ENCODE measurements around the gene KIAA1217.

Gene KIAA1217

GRCh38 chr10:24193330-24193729, 15.6 kb upstream of the KIAA1217 start:
- Histone ChIP-seq H3K27me3 (ENCODE audit: insufficient read depth, low read length) (peaks cover 4% of the 10 kb centered on the region), H3K9me3 (ENCODE audit: low read length) (no peaks in the 10 kb centered on the region), H3K4me1 (ENCODE audit: insufficient read depth, low read length) (no peaks in the 10 kb centered on the region), H2AFZ (ENCODE audit: low read depth, low read length) (no peak overlapping the region), H3K4me3 (ENCODE audit: low read length) (no peak overlapping the region), H3K36me3 (ENCODE audit: insufficient read depth, low read length) (no peaks in the 10 kb centered on the region)

- no peak overlapping the region for H3K4me3 ChIP-seq (ENCODE audit: low read length)
- no peak overlapping the region for H2AFZ ChIP-seq (ENCODE audit: low read depth, low read length)
- peaks cover 4% of the 10 kb centered on the region for H3K27me3 ChIP-seq (ENCODE audit: insufficient read depth, low read length)
- no peaks in the 10 kb centered on the region for H3K9me3 ChIP-seq (ENCODE audit: low read length)
- no peaks in the 10 kb centered on the region for H3K4me1 ChIP-seq (ENCODE audit: insufficient read depth, low read length)
- H3K36me3 ChIP-seq (ENCODE audit: insufficient read depth, low read length), result no peaks in the 10 kb centered on the region
These were observed 11.7 kb upstream of the KIAA1217 start for GRCh38 chr10:24197263-24197662.

DNA sequence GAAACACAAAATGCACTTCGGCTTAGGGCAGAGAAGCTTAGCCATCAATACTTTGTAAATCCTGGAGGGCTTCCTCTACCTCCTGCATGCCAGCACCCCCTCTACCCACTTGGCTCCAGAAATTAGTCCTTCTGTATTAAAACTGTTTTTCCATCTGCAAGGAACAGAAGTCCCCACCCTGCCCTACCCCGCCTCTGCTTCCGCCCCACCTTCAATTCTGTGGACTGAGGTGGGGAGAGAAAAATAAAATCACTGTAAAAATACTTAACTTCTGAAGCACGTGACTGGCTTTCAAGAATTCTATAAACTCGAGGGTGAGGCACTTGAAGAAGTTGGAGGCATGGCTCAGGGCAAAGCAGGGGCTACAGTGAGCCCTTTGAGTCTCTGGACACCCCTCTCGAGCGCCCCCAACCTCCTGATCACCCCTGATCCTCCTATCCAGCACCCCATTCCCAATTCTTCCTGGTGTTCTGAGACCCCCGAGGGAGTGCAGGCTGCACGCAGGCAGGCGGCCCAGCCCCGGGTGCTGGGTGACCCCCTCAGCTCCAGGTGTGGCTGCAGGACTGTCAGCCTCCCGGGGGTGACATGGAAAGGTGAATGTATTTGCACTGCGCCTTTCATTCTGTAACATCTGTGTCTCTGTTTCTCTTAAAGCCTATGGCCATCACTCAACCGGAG, 7.3 kb upstream of the KIAA1217 start:
- H3K9me3 ChIP-seq (ENCODE audit: low read length), result no peaks in the 10 kb centered on the region
- H3K4me1 ChIP-seq (ENCODE audit: insufficient read depth, low read length), result peaks cover 1% of the 10 kb centered on the region
- H3K27me3 ChIP-seq (ENCODE audit: insufficient read depth, low read length), result peaks cover 4% of the 10 kb centered on the region
- H3K4me3 ChIP-seq (ENCODE audit: low read length), result no peak overlapping the region
- H2AFZ ChIP-seq (ENCODE audit: low read depth, low read length), result no peak overlapping the region
- no peaks in the 10 kb centered on the region for H3K36me3 ChIP-seq (ENCODE audit: insufficient read depth, low read length)

GRCh38 chr10:24202181-24202570, 6.8 kb upstream of the KIAA1217 start:
- Histone ChIP-seq H3K9me3 (ENCODE audit: low read length) (no peaks in the 10 kb centered on the region), H3K27me3 (ENCODE audit: insufficient read depth, low read length) (peaks cover 4% of the 10 kb centered on the region), H3K4me3 (ENCODE audit: low read length) (no peak overlapping the region), H3K36me3 (ENCODE audit: insufficient read depth, low read length) (no peaks in the 10 kb centered on the region), H3K4me1 (ENCODE audit: insufficient read depth, low read length) (peaks cover 1% of the 10 kb centered on the region), H2AFZ (ENCODE audit: low read depth, low read length) (no peak overlapping the region)

DNA sequence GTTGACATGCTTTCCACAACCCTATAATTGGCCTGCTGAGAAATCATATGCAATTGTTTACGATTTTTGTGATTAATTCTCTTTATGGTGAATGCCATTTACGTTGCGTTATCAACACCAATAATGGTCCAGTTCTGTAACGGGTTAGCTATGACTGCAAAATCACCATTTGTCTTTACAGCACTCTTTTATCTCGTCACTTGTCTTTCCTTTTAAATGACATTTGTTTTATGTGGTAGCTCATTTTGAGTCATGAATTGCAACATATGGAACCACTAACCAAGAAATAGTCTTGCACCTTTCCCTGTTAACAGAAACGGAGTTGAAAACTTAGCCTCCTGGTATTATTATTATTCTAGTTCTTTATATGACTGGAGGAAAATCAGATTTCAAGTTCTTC, 3.1 kb upstream of the KIAA1217 start:
- Histone ChIP-seq H2AFZ (ENCODE audit: low read depth, low read length) (no peak overlapping the region), H3K36me3 (ENCODE audit: insufficient read depth, low read length) (no peaks in the 10 kb centered on the region), H3K4me1 (ENCODE audit: insufficient read depth, low read length) (peaks cover 26% of the 10 kb centered on the region), H3K9me3 (ENCODE audit: low read length) (no peaks in the 10 kb centered on the region), H3K27me3 (ENCODE audit: insufficient read depth, low read length) (no peaks in the 10 kb centered on the region), H3K4me3 (ENCODE audit: low read length) (no peak overlapping the region)

GRCh38 chr10:24206334-24206733, 2.6 kb upstream of the KIAA1217 start:
- Histone ChIP-seq H2AFZ (ENCODE audit: low read depth, low read length) (no peak overlapping the region), H3K36me3 (ENCODE audit: insufficient read depth, low read length) (no peaks in the 10 kb centered on the region), H3K9me3 (ENCODE audit: low read length) (no peaks in the 10 kb centered on the region), H3K4me1 (ENCODE audit: insufficient read depth, low read length) (peaks cover 26% of the 10 kb centered on the region), H3K27me3 (ENCODE audit: insufficient read depth, low read length) (no peaks in the 10 kb centered on the region), H3K4me3 (ENCODE audit: low read length) (no peak overlapping the region)

- peaks cover 26% of the 10 kb centered on the region for H3K4me1 ChIP-seq (ENCODE audit: insufficient read depth, low read length)
- no peaks in the 10 kb centered on the region for H3K27me3 ChIP-seq (ENCODE audit: insufficient read depth, low read length)
- H3K36me3 ChIP-seq (ENCODE audit: insufficient read depth, low read length), result no peaks in the 10 kb centered on the region
- no peak overlapping the region for H2AFZ ChIP-seq (ENCODE audit: low read depth, low read length)
- no peaks in the 10 kb centered on the region for H3K9me3 ChIP-seq (ENCODE audit: low read length)
- H3K4me3 ChIP-seq (ENCODE audit: low read length), result no peak overlapping the region
These were observed 2.0 kb upstream of the KIAA1217 start for GRCh38 chr10:24206926-24207325.

DNA sequence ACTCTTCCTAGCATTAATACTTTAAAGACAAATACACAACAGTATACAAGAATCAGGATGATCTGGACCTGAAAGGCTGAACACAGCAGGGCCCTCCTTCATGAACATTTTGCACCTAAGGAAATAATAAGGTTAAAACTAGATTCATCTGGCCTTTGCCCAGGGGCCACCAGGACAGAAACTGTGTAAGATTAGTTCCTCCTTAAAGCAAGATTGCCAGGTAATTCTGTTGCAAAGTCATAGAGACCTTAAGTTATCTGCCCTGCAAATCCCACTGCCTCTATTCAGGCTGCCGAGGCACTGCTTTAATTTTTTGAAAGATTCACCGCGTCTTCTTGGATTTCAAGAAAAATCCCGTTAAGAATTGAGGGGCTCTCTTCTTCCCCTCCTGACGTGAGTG, 1.6 kb upstream of the KIAA1217 start:
- Histone ChIP-seq H3K9me3 (ENCODE audit: low read length) (no peaks in the 10 kb centered on the region), H2AFZ (ENCODE audit: low read depth, low read length) (no peak overlapping the region), H3K27me3 (ENCODE audit: insufficient read depth, low read length) (no peaks in the 10 kb centered on the region), H3K4me3 (ENCODE audit: low read length) (no peak overlapping the region), H3K4me1 (ENCODE audit: insufficient read depth, low read length) (peaks cover 26% of the 10 kb centered on the region), H3K36me3 (ENCODE audit: insufficient read depth, low read length) (no peaks in the 10 kb centered on the region)

DNA sequence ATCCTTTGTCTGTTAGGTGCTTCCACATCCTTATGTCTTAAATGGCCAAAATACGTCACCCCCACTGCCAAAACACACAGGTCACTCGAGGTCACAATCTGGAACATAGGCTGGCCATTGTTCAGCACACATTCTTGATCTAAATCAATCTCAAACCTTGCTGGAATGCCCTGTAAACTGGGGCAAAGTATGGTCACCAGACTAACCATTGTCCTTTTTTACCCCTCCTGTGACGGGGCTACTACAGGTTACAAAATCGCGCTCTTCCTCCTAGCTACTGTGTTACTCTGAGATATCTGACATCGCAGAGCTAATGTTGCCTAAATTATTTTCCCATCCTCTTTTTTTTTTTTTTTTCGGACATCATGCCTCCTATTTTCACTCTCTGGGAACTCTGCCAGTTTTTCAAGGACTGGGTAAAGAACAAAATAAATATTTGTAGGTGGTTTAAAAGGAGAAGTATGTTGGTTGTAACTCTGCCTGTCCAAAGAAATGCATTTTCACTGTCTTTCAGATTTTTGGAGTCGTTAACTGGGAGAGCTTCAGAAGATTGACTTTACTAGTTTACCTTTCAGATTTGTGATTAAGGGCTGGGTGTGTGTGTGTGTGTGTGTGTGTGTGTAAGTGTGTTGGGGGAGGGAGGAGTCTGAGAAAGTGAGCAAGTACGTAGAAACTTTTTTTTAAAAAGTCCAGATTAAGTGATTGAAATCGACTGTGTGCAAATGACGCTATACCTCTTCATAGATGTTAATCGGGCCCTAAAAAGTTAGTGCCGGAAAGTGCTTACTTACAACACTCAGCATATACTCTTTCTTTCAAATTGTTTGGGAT, 942 bp upstream of the KIAA1217 start:
- H3K36me3 ChIP-seq (ENCODE audit: insufficient read depth, low read length), result no peaks in the 10 kb centered on the region
- H3K4me3 ChIP-seq (ENCODE audit: low read length), result peak overlapping the region; percentile 88
- H3K27me3 ChIP-seq (ENCODE audit: insufficient read depth, low read length), result no peaks in the 10 kb centered on the region
- H3K4me1 ChIP-seq (ENCODE audit: insufficient read depth, low read length), result peaks cover 26% of the 10 kb centered on the region
- peak overlapping the region; percentile 98 for H2AFZ ChIP-seq (ENCODE audit: low read depth, low read length)
- no peaks in the 10 kb centered on the region for H3K9me3 ChIP-seq (ENCODE audit: low read length)

DNA sequence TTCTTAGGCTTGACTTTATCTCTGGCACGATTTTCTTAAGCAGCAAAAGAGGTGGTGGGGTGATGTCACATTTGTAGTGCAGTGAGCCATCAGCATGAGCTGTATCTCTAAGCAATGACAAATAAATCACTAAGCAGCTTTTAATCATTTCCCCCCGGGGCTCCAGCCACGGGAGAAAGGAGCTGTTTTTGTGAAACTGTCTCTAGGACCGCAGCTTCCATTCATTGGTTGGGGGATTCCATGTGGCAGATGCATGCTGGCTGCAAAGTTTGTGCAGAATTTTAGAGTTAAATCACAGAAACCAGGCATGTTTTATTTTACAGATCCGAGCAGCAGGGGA, 464 bp downstream of the KIAA1217 start:
- Histone ChIP-seq H3K4me3 (ENCODE audit: low read length) (peak overlapping the region; percentile 88), H2AFZ (ENCODE audit: low read depth, low read length) (peak overlapping the region; percentile 98), H3K4me1 (ENCODE audit: insufficient read depth, low read length) (peaks cover 26% of the 10 kb centered on the region), H3K9me3 (ENCODE audit: low read length) (no peaks in the 10 kb centered on the region), H3K27me3 (ENCODE audit: insufficient read depth, low read length) (no peaks in the 10 kb centered on the region), H3K36me3 (ENCODE audit: insufficient read depth, low read length) (no peaks in the 10 kb centered on the region)

DNA sequence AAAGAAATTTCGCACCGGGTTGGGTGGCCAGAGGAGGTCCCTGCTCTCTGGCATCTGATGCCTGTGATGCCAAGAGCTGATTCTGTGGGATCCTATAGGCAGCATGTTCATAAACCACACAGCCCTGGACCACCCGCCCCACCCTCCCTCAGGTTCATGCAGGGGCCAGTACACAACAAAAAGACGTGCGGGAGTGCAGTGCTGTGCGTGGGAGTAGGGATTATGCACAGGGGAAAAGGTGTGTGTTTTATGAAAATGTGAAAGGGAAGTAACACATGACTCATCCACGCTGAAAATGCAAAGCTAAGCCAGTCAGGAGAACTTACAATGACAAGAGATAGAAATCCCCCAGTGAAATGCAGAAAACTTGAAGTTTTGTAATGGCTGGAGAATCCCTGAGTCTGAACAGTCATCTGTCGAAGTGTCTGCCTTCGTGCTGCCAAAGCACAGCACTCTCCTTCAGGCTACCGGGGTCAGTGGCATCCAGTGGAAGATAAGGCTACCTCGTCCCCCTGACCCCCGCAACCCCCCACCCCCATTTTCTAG, 1.1 kb downstream of the KIAA1217 start:
- Histone ChIP-seq H3K4me1 (ENCODE audit: insufficient read depth, low read length) (peaks cover 27% of the 10 kb centered on the region), H3K9me3 (ENCODE audit: low read length) (no peaks in the 10 kb centered on the region), H2AFZ (ENCODE audit: low read depth, low read length) (peak overlapping the region; percentile 98), H3K36me3 (ENCODE audit: insufficient read depth, low read length) (no peaks in the 10 kb centered on the region), H3K4me3 (ENCODE audit: low read length) (peak overlapping the region; percentile 88), H3K27me3 (ENCODE audit: insufficient read depth, low read length) (no peaks in the 10 kb centered on the region)

DNA sequence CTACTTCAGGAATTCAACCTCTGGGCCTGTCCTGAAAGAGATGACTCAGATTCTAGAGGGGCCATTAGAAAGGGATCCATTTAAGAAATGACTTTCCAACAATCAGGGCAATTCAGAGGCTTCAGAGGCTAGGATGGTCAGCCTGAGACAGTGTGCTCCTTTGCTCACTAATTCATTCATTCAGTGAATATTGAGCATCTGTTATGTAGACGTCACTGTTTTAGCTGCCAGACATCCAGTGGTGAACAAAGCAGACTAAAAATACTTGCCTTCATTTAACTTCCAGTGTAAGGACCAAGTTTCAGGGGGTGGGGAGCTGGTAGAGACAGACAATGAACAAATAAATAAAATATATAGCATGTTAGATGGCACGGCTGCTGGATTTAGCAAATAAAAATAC, 1.6 kb downstream of the KIAA1217 start:
- Histone ChIP-seq H3K36me3 (ENCODE audit: insufficient read depth, low read length) (no peaks in the 10 kb centered on the region), H3K9me3 (ENCODE audit: low read length) (no peaks in the 10 kb centered on the region), H2AFZ (ENCODE audit: low read depth, low read length) (no peak overlapping the region), H3K4me1 (ENCODE audit: insufficient read depth, low read length) (peaks cover 29% of the 10 kb centered on the region), H3K27me3 (ENCODE audit: insufficient read depth, low read length) (no peaks in the 10 kb centered on the region), H3K4me3 (ENCODE audit: low read length) (peak overlapping the region; percentile 88)

DNA sequence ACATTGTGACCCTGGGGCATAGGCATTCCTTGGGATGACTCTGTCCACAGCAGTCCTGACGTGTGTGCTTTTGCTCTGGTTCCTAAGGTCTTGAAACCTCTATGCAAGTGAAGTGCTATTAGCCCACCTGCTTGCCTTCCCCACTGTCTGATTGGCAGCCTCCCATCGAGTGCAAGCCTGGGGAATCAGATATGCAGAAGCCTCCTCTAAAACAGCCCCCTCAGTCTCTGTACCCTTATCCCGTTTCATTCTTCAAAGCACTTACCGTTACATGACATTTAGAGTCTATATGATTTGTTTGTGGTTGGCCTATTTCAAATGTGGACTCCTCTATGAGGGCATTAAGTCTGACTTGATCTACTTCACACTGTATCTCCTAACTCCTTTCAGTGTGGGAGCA, 4.3 kb downstream of the KIAA1217 start:
- H3K27me3 ChIP-seq (ENCODE audit: insufficient read depth, low read length), result no peaks in the 10 kb centered on the region
- H3K4me1 ChIP-seq (ENCODE audit: insufficient read depth, low read length), result peaks cover 22% of the 10 kb centered on the region
- no peak overlapping the region for H3K4me3 ChIP-seq (ENCODE audit: low read length)
- no peaks in the 10 kb centered on the region for H3K36me3 ChIP-seq (ENCODE audit: insufficient read depth, low read length)
- H2AFZ ChIP-seq (ENCODE audit: low read depth, low read length), result no peak overlapping the region
- no peaks in the 10 kb centered on the region for H3K9me3 ChIP-seq (ENCODE audit: low read length)
